ENCODE measurements around the gene IRF5.
"Not testable (repeated sequence)": the region's sequence is repeated elsewhere in the genome, so short reads cannot be mapped to it uniquely, and the experiment has no call there.

Gene IRF5

DNA sequence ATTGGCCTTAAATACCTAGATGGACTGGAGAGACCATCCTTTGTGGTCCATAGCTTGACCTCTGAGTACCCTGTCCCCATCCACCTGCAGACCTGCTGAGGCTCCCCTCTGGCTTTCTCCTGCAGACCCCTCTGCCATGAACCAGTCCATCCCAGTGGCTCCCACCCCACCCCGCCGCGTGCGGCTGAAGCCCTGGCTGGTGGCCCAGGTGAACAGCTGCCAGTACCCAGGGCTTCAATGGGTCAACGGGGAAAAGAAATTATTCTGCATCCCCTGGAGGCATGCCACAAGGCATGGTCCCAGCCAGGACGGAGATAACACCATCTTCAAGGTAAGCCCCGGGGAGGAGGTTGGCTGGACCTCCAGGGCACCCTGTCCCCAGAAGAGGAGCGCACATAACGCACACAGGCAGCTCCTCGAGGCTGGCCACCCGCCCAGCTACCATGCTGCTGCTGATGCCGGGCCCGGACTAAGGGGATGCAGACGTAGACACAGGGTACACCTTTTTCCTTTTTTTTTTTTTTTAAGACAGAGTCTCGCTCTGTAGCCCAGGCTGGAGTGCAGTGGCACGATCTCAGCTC lies 4.3 kb downstream of the IRF5 start:
- DNase-seq (ENCODE audit: low read depth in 2 of 2), result no peak
- TF ChIP-seq, protein P1, sequence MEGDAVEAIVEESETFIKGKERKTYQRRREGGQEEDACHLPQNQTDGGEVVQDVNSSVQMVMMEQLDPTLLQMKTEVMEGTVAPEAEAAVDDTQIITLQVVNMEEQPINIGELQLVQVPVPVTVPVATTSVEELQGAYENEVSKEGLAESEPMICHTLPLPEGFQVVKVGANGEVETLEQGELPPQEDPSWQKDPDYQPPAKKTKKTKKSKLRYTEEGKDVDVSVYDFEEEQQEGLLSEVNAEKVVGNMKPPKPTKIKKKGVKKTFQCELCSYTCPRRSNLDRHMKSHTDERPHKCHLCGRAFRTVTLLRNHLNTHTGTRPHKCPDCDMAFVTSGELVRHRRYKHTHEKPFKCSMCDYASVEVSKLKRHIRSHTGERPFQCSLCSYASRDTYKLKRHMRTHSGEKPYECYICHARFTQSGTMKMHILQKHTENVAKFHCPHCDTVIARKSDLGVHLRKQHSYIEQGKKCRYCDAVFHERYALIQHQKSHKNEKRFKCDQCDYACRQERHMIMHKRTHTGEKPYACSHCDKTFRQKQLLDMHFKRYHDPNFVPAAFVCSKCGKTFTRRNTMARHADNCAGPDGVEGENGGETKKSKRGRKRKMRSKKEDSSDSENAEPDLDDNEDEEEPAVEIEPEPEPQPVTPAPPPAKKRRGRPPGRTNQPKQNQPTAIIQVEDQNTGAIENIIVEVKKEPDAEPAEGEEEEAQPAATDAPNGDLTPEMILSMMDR (IDR thresholded peaks at IDR 0.05; ENCODE audit: low read depth, low read length), result no peak
- no peak overlapping the region for H3K4me3 ChIP-seq (replicated peaks in 1 of 2; ENCODE audit: low read depth in 2 of 2, low read length in 2 of 2)

DNA sequence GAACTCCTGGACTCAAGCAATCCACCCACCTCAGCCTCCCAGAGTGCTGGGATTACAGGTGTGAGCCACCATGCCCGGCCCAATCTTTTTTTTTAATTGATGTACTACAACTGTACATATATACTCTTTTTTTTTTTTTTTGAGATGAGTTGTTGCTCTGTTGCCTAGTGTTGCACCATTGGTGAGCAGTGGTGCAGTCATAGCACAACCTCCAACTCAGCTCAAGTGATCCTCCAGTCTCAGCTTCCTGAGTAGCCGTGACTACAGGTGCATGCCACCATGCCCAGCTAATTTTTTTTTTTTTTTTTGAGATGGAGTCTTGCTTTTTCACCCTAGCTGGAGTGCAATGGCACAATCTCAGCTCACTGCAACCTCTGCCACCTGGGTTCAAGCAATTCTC lies 5.5 kb downstream of the IRF5 start:
- not testable (repeated sequence) for DNase-seq (ENCODE audit: low read depth in 2 of 2); H3K4me3 ChIP-seq (replicated peaks in 1 of 2; ENCODE audit: low read depth in 2 of 2, low read length in 2 of 2)

DNA sequence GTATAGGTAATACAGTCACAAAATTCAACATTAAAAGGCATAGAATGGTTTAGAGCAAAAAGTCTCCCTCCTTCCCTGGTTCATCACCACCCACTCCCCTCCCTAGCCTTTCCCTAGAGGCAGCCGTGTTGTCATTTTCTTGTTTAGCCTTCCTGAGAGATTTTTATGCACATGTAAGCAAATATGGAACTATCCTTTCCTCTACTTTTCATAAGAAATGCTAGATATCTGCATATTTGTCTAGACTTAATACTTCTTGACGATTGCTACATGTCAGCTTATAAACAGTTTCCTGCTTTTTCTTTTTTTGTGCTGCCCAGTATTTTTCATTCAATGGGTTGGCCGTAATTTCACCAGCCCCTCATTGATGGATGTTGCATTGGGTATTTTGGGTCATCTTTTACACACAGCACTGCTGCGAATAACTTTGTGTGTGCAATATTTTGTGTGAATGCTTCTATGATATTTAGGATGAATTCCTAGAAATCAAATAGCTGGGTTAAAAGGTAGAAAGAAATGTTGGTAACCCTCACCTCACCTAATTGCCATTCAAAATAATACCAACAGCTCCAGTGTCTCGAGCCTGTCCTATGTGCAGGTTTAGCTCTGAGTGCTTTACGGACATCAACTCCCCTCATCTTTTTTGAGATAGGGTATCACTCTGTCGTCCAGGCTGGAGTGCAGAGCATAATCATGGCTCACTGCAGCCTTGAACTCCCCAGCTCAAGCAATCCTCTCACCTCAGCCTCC lies 6.9 kb downstream of the IRF5 start:
- TF ChIP-seq, protein P1 (IDR thresholded peaks at IDR 0.05; ENCODE audit: low read depth, low read length), result no peak
- no peak overlapping the region for H3K4me3 ChIP-seq (replicated peaks in 1 of 2; ENCODE audit: low read depth in 2 of 2, low read length in 2 of 2)
- DNase-seq (ENCODE audit: low read depth in 2 of 2), result no peak

DNA sequence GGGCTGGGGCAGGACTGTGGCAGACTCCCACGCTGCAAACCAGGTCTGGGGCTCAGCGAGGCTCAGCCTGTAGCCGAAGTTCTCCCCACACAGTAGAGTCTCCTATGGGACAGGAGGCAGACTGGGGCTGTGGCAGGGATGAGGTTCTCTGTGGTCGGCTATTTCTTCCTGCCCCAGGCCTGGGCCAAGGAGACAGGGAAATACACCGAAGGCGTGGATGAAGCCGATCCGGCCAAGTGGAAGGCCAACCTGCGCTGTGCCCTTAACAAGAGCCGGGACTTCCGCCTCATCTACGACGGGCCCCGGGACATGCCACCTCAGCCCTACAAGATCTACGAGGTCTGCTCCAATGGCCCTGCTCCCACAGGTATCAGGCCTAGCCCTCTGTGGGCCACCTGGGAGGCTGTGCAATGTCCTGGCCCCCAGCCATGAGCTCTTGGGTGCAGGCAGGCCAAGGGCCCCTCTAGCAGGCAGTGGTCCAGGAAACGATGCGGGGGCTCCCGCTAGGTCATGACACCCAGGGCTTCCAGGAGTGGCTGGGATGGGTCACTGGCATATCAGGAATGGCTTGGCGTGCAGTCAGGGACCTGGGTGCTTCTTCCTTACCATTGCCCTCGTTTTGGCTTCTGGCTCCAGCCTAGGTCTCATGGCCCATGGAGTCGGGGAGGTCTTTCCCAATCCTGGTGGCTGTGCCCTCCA lies 8.1 kb downstream of the IRF5 start:
- TF ChIP-seq, protein P1 (IDR thresholded peaks at IDR 0.05; ENCODE audit: low read depth, low read length), result no peak
- DNase-seq (ENCODE audit: low read depth in 2 of 2), result no peak
- no peak overlapping the region for H3K4me3 ChIP-seq (replicated peaks in 1 of 2; ENCODE audit: low read depth in 2 of 2, low read length in 2 of 2)

DNA sequence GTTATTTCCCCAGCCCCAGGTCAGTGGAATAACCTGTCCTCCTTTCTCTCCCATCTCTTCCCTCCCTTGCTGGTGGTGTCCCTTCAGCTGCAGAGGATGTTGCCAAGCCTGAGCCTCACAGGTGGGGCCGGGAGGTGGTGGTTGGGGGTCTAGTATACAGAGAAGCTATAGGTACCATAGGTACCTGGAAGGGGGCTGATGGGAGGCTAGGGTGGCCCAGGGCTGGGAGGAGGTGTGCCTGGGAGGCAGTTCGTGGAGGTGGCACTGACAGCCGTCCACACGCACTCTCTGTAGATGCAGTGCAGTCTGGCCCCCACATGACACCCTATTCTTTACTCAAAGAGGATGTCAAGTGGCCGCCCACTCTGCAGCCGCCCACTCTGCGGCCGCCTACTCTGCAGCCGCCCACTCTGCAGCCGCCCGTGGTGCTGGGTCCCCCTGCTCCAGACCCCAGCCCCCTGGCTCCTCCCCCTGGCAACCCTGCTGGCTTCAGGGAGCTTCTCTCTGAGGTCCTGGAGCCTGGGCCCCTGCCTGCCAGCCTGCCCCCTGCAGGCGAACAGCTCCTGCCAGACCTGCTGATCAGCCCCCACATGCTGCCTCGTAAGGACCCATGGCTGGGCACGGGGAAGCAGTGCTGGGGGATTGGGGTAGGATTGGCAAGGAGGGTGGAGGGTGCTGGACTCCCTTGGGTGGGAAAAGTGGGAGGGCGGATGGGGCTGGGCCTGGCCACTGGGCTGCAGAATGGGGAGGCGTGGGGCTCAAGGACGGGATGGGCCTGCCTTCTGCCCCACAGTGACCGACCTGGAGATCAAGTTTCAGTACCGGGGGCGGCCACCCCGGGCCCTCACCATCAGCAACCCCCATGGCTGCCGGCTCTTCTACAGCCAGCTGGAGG lies 9.5 kb downstream of the IRF5 start:
- TF ChIP-seq, protein P1 (IDR thresholded peaks at IDR 0.05; ENCODE audit: low read depth, low read length), result peak; percentile 25
- H3K4me3 ChIP-seq (replicated peaks in 1 of 2; ENCODE audit: low read depth in 2 of 2, low read length in 2 of 2), result no peak overlapping the region
- no peak for DNase-seq (ENCODE audit: low read depth in 2 of 2)

DNA sequence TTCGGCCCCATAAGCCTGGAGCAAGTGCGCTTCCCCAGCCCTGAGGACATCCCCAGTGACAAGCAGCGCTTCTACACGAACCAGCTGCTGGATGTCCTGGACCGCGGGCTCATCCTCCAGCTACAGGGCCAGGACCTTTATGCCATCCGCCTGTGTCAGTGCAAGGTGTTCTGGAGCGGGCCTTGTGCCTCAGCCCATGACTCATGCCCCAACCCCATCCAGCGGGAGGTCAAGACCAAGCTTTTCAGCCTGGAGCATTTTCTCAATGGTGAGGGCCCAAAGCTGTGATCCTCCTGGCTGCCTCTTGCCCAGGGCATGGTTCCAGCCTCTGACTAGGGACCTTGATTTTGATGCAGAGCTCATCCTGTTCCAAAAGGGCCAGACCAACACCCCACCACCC lies 10.1 kb downstream of the IRF5 start:
- TF ChIP-seq, protein P1 (IDR thresholded peaks at IDR 0.05; ENCODE audit: low read depth, low read length), result no peak
- peak in 1 of 2 donors; percentile 7 for DNase-seq (ENCODE audit: low read depth in 2 of 2)
- no peak overlapping the region for H3K4me3 ChIP-seq (replicated peaks in 1 of 2; ENCODE audit: low read depth in 2 of 2, low read length in 2 of 2)

Measured in cardiac fibroblast (primary cell).